Activated CD8-positive, alpha-beta memory T cell treated with anti-CD3 and anti-CD28 coated beads, Interleukin-2, amount 50 U/mL, for 48 hours (primary cell): ENCODE results near the gene GGT1.
"Not testable (repeated sequence)": the region's sequence is repeated elsewhere in the genome, so short reads cannot be mapped to it uniquely, and the experiment has no call there.

ENCODE experiments used
- DNase-seq: peaks from one replicate; pipeline ENCODE4 v3.0.0-alpha.2; 2020

GGT1 gene

DNA sequence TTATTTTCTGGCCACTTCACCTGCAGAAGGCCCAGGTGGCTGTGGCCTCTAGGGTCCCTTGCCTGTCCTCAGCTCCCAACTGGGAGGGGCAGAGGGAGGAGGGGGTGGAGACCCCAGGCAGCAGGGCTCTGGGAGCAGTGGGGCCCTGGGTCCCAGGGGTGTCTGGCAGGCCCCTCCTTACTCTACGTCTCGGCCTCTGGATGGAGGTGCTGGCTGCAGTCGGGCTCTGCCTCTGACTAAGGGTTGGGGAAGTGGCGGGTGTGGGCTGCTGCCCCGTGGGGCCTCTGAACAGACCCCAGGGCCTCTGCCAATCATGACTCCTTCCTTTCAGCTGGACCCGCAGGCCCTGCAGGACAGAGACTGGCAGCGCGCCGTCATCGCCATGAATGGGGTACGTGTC, 41.4 kb downstream of the GGT1 start:
- DNase-seq = not testable (repeated sequence)

DNA sequence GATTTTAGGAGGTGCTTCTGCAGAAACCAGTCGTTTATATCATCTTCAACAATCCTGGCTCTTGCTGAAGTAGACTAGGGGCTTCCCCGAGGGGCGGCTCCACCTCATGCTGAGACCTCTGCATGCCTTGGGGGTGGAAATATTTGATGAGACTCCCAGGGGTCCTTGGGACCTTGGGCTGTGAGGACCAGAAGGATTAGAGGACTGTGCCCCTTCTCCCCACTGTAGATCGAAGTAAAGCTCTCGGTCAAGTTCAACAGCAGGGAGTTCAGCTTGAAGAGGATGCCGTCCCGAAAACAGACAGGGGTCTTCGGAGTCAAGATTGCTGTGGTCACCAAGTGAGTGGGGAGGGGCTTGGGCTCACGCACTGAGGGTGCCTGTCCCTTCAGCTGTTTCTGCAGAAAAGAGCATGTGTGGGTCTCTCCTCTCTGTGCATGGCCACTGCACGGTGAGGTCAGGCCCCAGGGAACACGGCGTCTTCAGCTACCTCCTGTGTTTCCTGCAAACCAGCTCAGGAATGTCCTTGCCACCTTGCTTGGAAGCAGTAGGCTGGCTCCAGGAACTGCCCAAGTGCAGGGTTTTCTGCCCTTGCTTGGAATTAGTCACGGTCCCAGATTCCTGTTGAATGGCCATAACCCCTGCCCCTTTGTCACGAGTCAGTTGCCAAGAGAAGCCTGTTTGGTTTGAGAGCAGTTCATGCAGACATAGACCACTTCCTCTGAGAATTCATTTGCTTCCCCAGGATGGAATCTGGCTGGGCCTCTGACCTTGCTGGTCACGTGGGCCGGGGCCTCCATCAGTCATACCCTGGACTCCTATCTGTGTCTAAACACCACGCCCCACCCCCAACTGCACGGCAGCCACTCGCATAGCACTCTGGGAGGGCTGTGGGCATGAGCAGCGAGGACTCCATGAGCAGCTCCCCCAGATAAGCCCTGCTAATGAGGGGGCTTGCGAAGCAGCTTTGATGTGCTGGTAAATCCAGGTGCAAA, 42.7 kb downstream of the GGT1 start:
- not testable (repeated sequence) for DNase-seq

- DNase-seq = not testable (repeated sequence)
Measured at GRCh38 chr22:24646756-24647155, 43.8 kb downstream of the GGT1 start.

DNA sequence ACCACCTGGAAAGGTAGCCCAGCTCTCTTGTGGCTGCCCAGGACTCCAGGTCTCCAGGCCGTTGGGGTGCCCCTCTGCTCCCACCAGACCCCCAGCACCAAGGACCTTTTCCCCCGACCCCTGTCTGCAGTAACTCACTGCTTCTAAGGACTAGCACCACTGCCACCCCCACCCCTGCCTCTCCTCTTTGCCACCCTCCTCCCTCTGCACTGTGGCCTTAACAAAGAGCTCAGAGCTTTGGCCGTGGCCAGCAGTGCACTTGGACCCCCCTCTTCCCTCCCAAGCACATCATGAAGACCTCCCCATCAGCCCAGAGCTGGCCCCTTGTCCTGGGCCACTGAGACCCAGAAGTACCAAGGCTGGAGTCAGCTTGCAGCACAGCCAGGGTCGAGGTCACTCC, 46.4 kb downstream of the GGT1 start:
- DNase-seq = not testable (repeated sequence)

DNA sequence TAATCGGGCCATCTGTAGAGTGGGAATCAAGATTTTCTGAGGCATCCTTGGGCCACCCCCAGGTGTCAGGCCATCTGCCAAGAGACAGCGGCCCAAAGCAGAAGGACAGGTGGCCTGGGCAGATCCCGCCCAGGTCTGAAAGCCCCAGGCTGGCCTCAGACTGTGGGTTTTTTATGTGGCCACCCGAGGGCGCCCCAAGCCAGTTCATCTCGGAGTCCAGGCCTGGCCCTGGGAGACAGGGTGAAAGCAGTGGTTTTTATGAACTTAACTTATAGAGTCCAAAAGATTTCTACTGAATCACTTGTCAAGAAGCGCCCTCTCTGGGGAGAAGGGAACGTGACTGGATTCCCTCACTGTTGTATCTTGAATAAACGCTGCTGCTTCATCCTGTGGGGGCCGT, 47.9 kb downstream of the GGT1 start:
- peak; percentile 79 for DNase-seq

GRCh38 chr22:24665395-24665794, 62.4 kb downstream of the GGT1 start:
- DNase-seq = not testable (repeated sequence)

- DNase-seq = not testable (repeated sequence)
Measured at GRCh38 chr22:24667904-24668303, 64.9 kb downstream of the GGT1 start.

DNA sequence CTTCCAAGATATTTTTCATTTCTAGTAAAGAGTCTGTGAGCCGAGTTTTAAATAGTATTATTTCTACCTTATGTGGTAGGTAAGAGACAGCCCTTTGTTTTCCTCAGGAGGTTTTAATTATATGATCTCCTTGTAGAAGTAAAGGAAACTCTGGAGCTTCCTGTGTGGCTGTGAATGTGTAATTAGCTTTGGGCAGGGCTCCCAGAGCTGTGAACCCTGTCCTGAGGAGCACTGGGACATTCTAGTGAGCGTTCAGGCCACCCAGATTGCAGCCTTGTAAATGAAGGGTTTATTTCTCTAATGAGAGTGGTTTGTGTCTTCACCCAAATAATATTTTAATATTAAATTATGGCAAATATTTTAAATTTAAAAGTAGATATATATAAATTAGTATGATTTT, 69.5 kb downstream of the GGT1 start:
- not testable (repeated sequence) for DNase-seq
